Measurements from ENCODE around the gene PRKCA.

Gene PRKCA

DNA sequence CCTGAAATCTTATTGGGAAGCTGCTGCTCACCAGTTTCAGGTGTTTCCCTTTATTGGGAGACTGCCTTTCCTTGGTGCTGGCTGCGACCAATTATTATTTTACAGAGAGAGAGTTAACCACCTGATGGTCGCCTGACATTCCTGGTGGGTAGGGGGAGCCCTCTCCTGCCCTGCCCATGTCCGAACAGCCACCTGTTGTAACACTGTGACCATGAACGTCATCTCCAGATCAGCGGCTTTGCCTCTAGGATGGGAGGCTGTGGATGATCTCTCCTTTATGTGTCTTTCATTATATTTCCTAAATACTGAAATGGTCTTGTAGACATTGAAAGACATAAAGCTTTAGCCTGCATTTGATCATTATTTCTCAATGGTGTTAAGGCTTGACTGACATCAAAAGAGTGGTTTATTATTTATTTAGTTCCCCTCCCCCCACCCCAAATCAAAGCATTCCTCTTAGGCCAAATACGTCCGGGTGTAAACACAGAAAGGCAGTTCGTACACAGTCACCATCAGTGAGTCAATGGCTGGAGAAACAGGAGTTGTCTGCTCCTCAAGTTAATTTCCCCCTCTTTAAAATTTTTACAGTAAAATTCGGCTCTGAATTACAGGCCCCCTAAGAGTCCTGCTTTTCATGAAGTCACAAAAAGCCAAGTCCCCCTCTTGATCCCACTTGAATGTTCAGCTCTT lies 474.7 kb downstream of the PRKCA start:
- no peak for DNase-seq (ENCODE audit: low read depth)

DNA sequence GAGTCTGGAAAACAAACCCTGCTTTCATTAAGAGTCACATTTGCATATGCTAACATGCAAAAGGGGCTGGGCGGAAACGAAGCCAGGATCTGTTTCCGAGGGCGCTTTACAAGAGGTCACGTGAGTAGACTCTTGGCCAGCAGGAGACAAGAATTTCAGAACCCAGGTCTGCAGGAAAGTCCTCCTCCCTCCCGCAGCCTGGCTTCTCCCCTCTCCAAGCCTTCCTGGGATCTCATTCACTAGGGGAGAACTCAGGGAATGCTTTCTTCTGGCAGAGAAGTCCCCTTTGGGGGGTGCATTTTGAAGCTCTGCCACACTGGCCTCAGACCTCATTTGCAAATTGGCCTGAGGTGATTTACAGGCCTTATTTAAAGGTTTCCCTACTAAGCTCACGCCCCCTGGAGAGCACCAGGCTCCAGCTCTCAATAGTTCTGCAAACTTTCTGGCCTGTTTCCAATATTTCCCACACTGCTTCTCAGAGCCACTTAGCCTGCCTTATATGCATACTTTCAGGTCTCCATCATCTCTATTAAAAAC lies 475.3 kb downstream of the PRKCA start:
- no peak for DNase-seq (ENCODE audit: low read depth)

- no peak for DNase-seq (ENCODE audit: low read depth)
Observed at GRCh38 chr17:66778531-66779236, 476.3 kb downstream of the PRKCA start.

- no peak for DNase-seq (ENCODE audit: low read depth)
Observed at GRCh38 chr17:66779237-66779606, 476.8 kb downstream of the PRKCA start.

DNA sequence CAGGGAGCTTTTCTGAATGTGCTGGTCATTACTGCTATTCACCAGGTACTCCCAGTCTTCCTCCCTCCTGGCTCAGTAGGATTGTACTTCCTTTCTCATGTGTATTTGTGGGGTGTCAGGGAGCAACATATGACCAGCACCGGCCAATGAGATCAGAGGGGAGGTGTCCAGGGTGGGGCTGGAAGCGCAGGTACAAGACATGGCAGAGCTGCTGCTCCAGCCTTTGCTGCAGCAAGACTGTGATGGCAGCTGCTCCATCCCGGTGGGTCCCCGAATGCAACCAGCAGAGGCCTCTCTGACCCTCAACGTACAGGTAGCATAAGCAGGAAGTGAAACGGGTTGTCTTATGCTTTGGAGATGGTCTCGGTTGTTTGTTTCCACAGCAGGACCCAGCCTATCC lies 478.7 kb downstream of the PRKCA start:
- DNase-seq (ENCODE audit: low read depth), result no peak

- DNase-seq (ENCODE audit: low read depth), result no peak
Observed at GRCh38 chr17:66782851-66783250, 480.4 kb downstream of the PRKCA start.

DNA sequence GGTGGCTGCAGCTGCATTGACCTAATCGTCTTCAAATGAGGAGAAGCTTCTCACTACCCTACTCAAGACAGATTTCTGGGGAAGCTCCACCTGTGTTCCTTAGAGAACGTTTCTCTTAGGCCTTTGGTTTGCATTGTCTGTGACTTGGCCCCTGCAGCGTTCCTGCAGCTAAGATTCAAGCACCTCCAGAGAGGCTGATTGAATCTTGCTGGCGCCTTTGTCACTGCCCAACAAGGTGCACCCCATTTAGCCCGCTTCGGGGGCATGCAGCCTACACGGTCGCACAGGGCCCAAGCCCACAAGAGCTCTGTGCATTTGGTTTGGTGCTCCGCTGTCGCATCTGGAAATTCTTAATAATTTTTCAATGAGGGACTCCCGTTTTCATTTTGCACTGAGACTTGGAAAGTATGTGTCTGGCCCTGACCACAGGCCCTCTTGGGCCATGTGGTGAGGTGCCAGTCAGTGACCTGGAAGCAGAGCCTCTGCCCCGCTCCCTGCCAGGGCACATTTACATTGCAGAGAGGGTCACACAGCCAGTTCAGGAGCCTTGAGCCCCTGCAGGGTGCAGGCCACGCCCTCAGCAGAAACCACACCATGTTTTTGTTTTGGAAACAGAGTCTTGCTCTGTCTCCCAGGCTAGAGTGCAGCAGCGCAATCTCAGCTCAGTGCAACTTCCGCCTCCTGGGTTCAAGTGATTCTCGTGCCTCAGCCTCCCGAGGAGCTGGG lies 481.4 kb downstream of the PRKCA start:
- DNase-seq (ENCODE audit: low read depth), result no peak

GRCh38 chr17:66784621-66785364 lies 482.4 kb downstream of the PRKCA start:
- DNase-seq (ENCODE audit: low read depth), result no peak

DNA sequence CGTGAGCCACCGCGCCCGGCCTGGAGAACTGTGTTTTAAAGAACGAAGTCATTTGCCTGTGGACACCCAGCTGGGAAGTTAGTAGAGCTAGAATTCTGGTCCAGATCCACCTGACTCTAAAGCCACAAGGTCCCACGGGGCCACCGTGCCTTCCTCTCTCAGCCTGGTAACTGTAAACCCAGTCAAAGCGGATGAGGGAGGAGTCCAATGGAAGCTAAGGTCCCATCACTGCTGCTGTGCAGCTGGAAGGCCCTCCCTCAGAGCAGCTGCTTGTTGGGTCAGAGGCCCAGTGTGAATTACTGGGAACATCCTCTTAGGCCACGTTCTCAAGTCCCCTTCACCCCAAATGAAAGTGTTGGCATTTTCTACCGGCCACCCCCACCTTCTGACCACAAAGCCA lies 483.7 kb downstream of the PRKCA start:
- DNase-seq (ENCODE audit: low read depth), result no peak

- DNase-seq (ENCODE audit: low read depth), result no peak
Observed at GRCh38 chr17:66787914-66788313, 485.5 kb downstream of the PRKCA start.

- DNase-seq (ENCODE audit: low read depth), result no peak
Observed at GRCh38 chr17:66789093-66789492, 486.7 kb downstream of the PRKCA start.

DNA sequence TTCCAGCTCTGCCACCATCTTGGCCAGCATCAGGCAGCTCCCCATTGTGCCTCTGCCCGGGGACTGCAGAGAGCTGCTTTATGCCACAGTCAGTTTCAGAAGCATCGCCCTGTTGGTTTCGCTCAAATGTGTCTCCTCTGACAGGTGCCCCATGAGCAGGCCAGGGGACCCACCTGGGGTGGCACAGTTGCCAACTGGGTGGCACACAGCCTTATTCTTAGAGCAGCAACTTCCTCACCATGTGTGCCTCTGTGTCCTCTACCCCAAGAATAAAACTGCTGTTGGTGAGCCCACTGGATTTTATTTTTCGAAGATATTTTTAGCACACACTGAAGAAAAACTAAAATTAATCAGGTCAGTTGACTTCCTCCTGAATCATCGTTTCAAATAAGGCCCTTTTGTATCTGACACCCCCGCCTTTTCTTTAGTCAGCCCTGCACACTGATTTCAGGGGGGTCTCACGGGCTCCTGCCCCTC lies 487.6 kb downstream of the PRKCA start:
- no peak for DNase-seq (ENCODE audit: low read depth)

- DNase-seq (ENCODE audit: low read depth), result no peak
Observed at GRCh38 chr17:66790501-66791061, 488.2 kb downstream of the PRKCA start.

GRCh38 chr17:66791347-66791746 lies 488.9 kb downstream of the PRKCA start:
- no peak for DNase-seq (ENCODE audit: low read depth)

DNA sequence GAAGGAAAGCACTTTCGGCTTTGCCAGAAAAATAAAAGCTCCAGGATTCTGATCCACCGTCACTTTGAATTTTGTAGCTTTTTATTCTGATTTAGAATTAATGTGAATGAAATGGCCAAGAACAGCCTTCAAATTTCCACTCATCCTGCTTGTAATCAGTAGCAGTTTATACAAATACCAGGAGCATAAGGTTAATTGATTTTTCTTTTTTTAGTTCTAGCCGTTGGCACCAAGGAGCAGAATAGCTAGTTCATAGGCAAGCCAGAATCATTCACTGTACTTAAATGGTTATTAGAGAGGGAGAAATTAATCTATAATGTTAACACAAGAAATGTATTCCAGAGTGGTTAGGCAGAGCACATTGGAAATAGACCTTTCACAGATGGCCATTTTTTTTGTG lies 491.4 kb downstream of the PRKCA start:
- no peak for DNase-seq (ENCODE audit: low read depth)

DNA sequence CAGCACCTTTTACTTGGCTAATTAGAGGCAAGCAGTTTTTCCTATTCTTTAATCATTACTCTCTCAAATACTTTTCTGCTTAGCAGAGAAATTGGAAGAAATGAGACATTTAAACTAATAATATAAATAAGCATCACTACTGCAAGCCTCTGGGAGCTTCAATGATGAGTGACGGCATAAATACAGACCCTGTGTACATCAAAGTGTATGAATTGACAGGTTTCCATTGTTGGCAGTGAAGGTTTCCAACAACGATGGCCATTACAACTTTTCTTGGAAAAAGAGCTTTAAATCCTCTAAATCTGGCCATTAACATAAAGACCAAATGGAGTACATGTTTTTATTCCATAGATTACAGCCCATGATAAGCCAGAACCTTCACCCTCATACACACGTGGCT lies 493.1 kb downstream of the PRKCA start:
- DNase-seq (ENCODE audit: low read depth), result no peak

DNA sequence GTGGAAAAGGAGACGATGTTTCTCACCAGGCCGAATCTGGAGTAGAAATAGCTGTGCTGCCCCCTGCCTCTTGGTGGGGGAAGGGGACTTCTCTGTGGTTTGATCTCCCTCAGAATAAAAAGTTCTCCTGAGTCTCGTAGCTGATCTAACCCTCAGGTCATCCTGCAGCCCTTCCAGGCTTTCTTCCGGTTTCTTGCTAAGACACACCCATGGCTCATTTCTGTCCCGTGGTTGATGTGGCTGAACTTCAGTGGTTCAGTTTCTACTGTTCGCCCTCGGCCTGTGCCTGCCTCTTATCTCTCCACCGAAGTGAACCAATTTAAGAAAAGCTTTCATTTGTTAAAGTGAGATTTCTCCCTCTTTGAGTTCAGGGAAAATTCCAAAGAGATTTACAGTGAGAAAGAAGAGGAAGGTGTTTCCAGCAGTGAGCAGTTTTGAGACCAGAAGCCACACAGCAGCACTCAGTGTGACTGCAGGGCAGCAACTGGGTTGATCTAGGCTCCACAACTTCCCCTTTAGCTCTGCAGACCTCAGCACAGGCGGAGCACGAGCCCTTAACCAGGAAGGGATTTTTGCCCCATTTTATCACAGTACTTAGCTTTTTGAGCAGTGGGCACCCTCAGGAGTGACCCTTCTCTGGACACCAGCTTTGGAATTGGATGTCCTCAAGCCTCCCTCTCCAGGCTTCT lies 497.6 kb downstream of the PRKCA start:
- DNase-seq (ENCODE audit: low read depth), result no peak

DNA sequence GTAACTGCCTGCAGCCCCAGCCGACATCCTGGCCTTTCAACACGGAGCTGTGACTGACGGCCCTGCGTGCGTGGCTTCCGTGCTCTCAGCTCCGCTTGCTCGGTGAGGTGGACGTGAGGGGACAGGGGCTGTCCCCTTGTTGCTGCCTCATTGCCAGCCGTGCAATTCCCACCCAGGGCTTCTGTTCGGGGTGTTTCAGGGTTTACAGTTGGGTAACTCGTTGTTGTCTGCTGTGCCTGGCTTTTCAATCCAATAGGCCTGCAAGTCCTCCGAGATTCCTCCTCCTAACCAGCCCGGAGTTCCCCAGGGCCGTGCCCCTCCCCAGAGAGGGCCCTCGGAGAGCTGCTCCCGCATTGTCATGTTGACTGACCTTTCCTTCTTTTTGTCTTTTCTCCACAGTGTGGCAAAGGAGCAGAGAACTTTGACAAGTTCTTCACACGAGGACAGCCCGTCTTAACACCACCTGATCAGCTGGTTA lies 501.1 kb downstream of the PRKCA start:
- no peak for DNase-seq (ENCODE audit: low read depth)

DNA sequence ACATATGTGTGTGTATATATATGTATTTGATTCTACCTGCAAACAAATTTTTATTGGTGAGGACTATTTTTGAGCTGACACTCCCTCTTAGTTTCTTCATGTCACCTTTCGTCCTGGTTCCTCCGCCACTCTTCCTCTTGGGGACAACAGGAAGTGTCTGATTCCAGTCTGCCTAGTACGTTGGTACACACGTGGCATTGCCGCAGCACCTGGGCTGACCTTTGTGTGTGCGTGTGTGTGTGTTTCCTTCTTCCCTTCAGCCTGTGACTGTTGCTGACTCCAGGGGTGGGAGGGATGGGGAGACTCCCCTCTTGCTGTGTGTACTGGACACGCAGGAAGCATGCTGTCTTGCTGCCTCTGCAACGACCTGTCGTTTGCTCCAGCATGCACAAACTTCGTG lies 503.2 kb downstream of the PRKCA start:
- DNase-seq (ENCODE audit: low read depth), result no peak

GRCh38 chr17:66807182-66807581 lies 504.8 kb downstream of the PRKCA start:
- no peak for DNase-seq (ENCODE audit: low read depth)

- no peak for DNase-seq (ENCODE audit: low read depth)
Observed at GRCh38 chr17:66809408-66809807, 507.0 kb downstream of the PRKCA start.

Data from stimulated activated CD8-positive, alpha-beta memory T cell treated with anti-CD3 and anti-CD28 coated beads, Interleukin-4, amount 100 ng/mL, for 24 hours (primary cell).